ENCODE measurements around the gene MYO5A. TPM values are rescaled to one million over a fixed set of nuclear protein-coding genes. Genes with fewer than 3 reads are reported as not detected.
"Not testable (repeated sequence)": the region's sequence is repeated elsewhere in the genome, so short reads cannot be mapped to it uniquely, and the experiment has no call there.

The MYO5A gene
- total RNA-seq, 1 experiment from 2014 or later = 33.4 TPM

- no peak for DNase-seq (ENCODE audit: low spot score)
Measured at GRCh38 chr15:52419494-52419893, 109.2 kb downstream of the MYO5A start.

GRCh38 chr15:52417957-52418356 lies 110.7 kb downstream of the MYO5A start:
- DNase-seq (ENCODE audit: low spot score) = no peak

GRCh38 chr15:52417521-52417920 lies 111.2 kb downstream of the MYO5A start:
- peak; percentile 37 for DNase-seq (ENCODE audit: low spot score)

GRCh38 chr15:52416566-52416965 lies 112.1 kb downstream of the MYO5A start:
- not testable (repeated sequence) for DNase-seq (ENCODE audit: low spot score)

GRCh38 chr15:52415628-52416027 lies 113.1 kb downstream of the MYO5A start:
- no peak for DNase-seq (ENCODE audit: low spot score)

- DNase-seq (ENCODE audit: low spot score) = no peak
Measured at GRCh38 chr15:52414936-52415335, 113.7 kb downstream of the MYO5A start.

GRCh38 chr15:52408823-52409222 lies 119.9 kb downstream of the MYO5A start:
- no peak for DNase-seq (ENCODE audit: low spot score)

GRCh38 chr15:52407374-52407773 lies 121.3 kb downstream of the MYO5A start:
- DNase-seq (ENCODE audit: low spot score) = no peak

- no peak for DNase-seq (ENCODE audit: low spot score)
Measured at GRCh38 chr15:52406601-52407000, 122.1 kb downstream of the MYO5A start.

- no peak for DNase-seq (ENCODE audit: low spot score)
Measured at GRCh38 chr15:52405856-52406255, 122.8 kb downstream of the MYO5A start.

- no peak for DNase-seq (ENCODE audit: low spot score)
Measured at GRCh38 chr15:52397118-52397517, 131.6 kb downstream of the MYO5A start.

- no peak for DNase-seq (ENCODE audit: low spot score)
Measured at GRCh38 chr15:52394118-52394517, 134.6 kb downstream of the MYO5A start.

- DNase-seq (ENCODE audit: low spot score) = peak; percentile 44
Measured at GRCh38 chr15:52392008-52392687, 136.5 kb downstream of the MYO5A start.

- no peak for DNase-seq (ENCODE audit: low spot score)
Measured at GRCh38 chr15:52391069-52391468, 137.6 kb downstream of the MYO5A start.

- DNase-seq (ENCODE audit: low spot score) = no peak
Measured at GRCh38 chr15:52385670-52386069, 143.0 kb downstream of the MYO5A start.

GRCh38 chr15:52383100-52383588 lies 145.5 kb downstream of the MYO5A start:
- DNase-seq (ENCODE audit: low spot score) = no peak

GRCh38 chr15:52382647-52383046 lies 146.0 kb downstream of the MYO5A start:
- DNase-seq (ENCODE audit: low spot score) = no peak

GRCh38 chr15:52379395-52380106 lies 149.1 kb downstream of the MYO5A start:
- no peak for DNase-seq (ENCODE audit: low spot score)

GRCh38 chr15:52378746-52379394 lies 149.8 kb downstream of the MYO5A start:
- no peak for DNase-seq (ENCODE audit: low spot score)

GRCh38 chr15:52370010-52370409 lies 158.7 kb downstream of the MYO5A start:
- DNase-seq (ENCODE audit: low spot score) = no peak

- DNase-seq (ENCODE audit: low spot score) = no peak
Measured at GRCh38 chr15:52369455-52369854, 159.2 kb downstream of the MYO5A start.

- DNase-seq (ENCODE audit: low spot score) = no peak
Measured at GRCh38 chr15:52369030-52369429, 159.7 kb downstream of the MYO5A start.

- DNase-seq (ENCODE audit: low spot score) = no peak
Measured at GRCh38 chr15:52368402-52368801, 160.3 kb downstream of the MYO5A start.

Measured in A172 (cell line).